T1000 (cell line): ENCODE data around the gene ATRAID.

Experiments used
- DNase-seq: peaks from one replicate; lab custom pipeline; 2025; ENCODE audit warnings: mixed read lengths; lab: John Stamatoyannopoulos, UW

ATRAID gene

DNA sequence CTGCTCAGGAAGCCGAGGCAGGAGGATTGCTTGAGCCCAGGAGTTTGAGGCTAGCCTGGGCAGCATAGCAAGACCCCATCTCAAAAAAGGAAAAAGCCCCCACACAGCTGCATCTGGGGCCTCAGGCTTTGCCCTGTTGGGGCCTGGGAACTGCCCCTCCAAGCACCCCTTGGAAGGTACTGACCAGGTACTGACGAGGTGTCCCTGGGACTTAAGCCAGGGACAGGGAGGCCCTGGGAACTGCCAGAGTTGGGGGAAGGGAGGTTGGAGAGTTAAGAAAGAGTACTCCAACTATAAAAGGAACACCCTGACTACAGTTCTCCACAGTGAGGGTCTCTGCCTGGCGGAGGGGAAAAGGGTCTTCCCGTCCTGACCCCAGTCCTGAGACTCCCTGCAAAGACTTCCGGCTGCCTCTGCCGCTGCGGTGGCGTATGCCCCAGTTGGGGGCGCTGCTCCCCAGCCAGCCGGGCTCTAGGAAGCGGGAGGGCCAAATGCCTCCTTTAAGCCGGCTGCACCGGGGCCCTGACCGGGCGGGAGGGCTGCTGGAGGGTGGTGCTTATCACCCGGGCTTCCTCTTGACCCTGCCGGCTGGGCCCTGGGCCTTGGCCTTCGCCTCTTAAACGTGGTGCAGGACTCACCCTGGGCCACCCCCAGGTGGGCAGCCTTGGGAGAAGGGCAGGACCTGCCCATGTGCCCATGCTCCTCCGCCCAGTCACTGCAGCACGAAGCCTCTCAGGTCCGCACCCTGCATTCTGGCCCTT, 38.2 kb downstream of the ATRAID start:
- DNase-seq = no peak

DNA sequence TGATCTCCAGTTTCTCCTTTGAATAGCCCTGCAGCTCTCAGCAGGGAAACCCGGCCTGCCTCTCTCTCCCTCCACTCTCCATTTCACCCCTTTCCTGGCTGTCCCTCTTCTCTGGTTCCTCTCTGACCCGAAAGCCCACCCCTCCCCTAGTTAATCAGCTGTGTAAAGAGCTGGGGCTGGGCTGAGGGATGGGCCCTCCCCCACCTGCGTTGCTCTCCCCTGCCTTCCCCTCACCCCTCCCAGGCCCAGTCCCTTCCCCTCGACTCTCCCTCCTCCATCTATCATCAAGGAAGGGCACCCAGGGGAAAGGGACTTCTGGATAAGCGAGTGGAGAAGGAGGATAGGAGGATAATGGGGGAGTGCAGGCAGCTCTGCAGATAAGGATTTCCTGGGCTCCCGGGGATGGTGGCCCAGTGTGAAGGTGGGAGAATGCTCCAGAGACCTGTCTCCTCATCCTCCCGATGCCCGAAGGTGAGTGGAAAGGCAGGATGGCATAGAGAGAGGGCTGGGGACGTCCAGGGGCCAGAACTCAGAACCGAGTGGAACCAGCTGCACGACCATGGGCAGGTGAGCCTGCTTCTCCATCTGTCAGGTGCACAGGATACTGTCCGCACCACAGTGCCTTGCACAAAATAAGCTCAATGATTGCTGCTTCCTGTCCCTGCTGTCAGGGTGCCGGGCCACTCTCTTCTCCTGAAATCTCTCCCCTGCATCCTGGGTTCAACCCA, 39.0 kb downstream of the ATRAID start:
- DNase-seq = no peak

DNA sequence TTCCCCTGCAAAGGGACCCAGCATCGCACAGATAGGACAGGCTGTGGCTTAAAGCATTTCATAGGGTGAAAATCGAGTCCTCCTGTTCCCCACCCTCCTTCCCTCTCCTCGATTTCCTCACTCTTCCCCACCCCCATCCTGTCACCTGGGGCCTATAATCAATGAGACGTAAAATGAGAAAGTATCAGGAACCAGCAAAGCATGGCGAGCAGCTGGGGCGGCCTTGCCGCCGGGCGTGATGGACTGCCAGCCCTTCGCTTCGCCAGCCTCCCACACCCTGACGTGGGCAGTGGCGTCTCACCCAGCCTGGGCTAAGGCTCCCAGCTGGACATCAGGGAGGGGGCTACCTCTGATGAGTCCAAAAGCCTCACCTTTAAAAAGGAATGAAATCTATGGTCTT, 39.9 kb downstream of the ATRAID start:
- DNase-seq = no peak

GRCh38 chr2:27255187-27255586, 43.3 kb downstream of the ATRAID start:
- no peak for DNase-seq

DNA sequence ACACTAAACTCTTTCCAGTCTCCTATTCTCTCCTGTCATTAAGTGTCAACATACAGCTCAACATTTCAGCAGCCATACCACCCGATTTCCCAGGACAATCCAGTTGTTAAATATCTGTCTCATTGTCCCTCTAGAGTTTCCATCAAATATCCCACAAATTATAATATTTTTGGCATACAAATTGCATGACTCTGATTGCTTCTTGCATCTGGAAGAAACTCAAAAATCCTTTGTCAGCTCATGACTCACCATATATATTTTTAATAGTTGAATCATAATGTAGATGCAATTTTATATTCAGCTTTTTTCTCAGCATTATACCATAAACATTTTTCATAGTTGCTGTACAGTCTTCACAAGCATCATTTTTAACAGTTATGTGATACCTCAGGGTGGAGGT, 43.8 kb downstream of the ATRAID start:
- DNase-seq = no peak

GRCh38 chr2:27256855-27257454, 45.1 kb downstream of the ATRAID start:
- no peak for DNase-seq

DNA sequence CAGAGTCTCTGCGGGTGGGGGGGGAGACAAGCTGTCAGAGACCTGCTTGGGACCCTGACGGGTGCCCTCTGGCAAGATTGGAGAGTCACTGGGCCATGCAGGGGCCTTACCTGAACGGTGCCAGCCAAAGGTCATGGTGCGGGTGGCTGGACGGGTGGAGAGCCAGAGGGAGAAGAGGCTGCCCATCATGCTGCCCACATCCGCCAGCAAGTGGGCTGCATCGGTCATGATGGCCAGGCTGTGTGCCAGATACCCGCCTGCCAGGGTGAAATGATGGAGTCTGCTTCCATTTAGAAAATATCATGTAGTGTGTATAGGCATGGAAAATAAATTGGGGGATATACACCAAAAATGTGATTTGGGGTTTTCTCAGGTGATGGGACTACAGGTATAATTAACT, 46.2 kb downstream of the ATRAID start:
- DNase-seq = no peak

DNA sequence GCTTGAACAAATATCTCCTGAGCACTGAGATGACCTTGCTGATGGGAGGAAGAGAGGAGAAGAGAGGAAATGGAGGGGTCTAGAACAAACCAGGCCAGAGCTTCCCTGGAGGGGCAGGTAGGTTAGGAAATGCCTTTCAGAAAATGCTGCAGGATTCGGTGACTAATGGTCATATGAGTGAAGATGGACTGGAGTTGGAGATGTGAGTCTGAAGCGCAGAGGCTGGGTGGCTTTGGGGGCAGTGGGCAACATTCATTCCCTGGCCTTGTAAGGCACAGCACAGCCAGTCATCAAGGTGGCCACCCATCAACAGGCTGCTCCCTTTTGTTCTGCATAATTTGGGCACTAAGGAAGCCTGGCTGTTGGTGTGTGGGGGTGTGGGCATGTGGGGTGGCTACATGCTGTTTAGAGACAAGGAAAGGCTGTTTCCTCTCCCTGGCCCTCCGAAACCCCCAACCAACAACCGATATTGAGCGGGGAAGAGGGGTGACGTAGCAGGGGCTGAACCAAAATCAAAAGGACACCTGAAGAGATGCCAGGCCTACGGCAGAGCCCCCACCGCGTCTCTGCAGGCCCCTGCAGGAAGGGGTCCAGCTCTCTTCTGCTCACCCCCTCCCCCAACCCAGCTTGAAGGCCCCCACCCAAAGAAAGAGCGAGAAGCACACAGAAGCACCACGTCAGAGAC, 49.5 kb downstream of the ATRAID start:
- no peak for DNase-seq

DNA sequence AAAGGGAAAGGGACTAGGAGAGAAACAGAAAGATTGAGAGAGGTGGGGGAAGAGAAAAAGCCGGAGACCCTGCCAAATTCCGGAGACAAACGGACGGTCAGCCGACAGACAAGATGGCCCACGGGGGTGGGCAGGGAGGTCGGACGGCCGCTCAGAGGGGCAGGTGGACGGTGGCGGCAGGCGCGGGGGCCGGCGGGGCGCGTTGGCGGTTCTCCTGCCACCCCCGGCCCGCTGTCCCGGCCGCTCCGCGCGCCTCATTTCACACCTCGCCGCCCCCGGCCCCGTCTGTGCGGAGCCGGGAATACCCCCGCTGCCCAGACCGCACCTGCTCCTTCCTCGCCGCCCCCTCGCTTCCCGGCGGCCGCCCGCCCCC, 50.1 kb downstream of the ATRAID start:
- DNase-seq = no peak

GRCh38 chr2:27262379-27263286, 50.8 kb downstream of the ATRAID start, which contains the start of gene SLC30A3:
Gene SLC30A3 (minus strand): TSS chr2:27263047. CDS start chr2:27262906, 141 bp downstream.
- DNase-seq = no peak

DNA sequence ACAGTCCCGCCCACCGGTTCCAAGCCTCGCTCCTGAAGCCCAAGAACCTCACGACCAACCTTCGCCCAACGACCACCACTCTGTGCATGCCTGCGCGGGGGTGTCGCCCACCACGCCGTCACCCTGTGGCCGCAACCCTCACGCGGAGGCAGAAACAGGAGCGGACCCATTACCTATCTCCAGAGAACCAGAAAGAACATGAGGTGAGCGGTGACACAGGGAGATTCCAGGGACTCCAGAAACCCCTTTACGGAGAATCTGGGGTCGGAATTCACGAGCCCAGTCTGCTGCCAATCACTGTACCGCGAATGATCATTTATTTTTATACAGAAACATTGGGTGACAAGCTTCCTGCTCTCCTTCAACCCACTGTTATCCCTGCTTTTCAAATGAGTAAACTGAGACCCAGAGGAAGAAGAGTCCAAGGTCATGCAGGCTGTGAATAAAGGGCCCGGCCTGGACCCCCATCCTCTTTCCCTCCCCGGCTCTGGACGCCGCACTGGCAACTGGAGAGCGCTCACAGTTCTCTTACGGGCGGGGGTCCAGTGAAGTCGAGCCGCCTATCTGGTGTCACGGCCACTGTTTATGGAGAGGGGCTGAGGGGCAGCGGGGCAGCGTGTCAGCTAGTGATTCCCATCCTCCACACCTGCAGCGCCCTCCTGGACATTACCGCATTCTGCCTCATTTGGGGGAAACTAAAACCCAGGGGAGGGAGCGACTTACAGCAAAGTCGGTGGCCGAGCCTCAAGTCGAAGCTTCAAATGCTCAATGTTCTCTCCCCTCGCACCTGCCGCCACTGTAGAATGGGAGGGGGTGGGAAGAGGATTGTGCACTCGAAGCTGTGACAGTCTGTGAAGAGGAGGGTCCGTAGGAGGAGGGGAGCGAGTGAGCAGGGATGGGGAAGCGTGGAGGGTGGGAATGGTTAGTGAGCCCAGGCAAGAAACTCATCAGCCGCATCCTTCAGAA, 51.7 kb downstream of the ATRAID start:
- DNase-seq = no peak

DNA sequence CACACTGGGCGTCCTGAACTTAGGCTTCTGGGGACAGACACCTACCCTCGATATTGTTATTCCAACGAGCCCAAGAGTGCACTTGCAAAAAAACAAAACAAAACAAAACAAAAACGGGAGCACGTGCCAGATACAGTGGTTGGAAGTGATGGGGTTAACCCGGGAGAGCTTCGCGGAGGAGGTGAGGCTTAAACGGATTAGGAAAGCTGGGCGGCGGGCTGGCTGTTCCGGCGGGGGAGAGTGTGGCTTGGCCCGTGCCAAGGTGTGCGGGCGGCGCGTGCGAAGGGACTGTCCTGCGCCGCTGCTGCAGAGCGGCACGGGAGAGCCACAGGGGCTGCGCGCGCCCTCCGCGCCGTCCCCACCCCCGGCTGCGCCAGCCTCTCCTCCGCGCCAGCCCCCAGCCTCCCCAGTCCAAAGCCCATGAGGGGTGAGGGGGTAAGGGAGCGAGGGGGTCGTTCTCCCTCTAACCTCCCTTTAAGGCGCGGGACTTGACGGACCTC, 52.5 kb downstream of the ATRAID start:
- no peak for DNase-seq

GRCh38 chr2:27264753-27265535, 53.1 kb downstream of the ATRAID start:
- no peak for DNase-seq

DNA sequence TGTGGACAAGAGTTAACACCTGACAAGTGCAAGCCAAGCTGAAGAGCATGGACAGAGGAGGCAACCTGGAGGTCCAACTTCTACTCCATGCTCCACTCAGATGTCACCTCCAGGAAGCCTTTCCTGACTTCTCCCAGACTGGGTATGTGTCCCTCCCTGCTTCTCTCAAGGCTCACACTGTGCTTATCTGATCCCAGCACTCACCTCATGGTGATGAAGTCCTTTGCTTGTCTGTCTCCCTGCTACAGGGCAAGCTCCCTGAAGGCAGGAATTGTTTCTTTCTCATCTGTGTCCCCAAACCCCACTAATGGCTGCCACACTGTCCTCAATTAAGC, 53.7 kb downstream of the ATRAID start:
- DNase-seq = no peak
